HEK293 (cell line): ENCODE data around the gene VOPP1.

ENCODE experiments used
- CTCF ChIP-seq: fragments of 450-650 bp; formaldehyde crosslinking; IDR thresholded peaks from 2 replicates; pipeline ENCODE4 v1.5.1; 2016; ENCODE audit warnings: missing biosample characterization, missing genetic modification characterization
- PATZ1 ChIP-seq: fragments of 450-650 bp; formaldehyde crosslinking; IDR thresholded peaks from 2 replicates; pipeline ENCODE4 v1.5.1; 2016; ENCODE audit warnings: missing biosample characterization, missing genetic modification characterization
- PBX3 ChIP-seq: sonication (generic); formaldehyde crosslinking; IDR thresholded peaks from 2 replicates; pipeline ENCODE4 v1.8.1; 2022; ENCODE audit warnings: mild to moderate bottlenecking, moderate library complexity, missing genetic modification reagents
- PRDM10 ChIP-seq: fragments of 450-650 bp; formaldehyde crosslinking; IDR thresholded peaks from 2 replicates; pipeline ENCODE4 v1.5.1; 2016; ENCODE audit warnings: missing biosample characterization, missing genetic modification characterization
- YY1 ChIP-seq: fragments of 450-650 bp; formaldehyde crosslinking; IDR thresholded peaks from 2 replicates; pipeline ENCODE4 v1.5.1; 2018; ENCODE audit warnings: missing biosample characterization, missing genetic modification characterization
- ZBTB17 ChIP-seq: fragments of 450-650 bp; formaldehyde crosslinking; IDR thresholded peaks from 2 replicates; pipeline ENCODE4 v1.5.1; 2016; ENCODE audit warnings: missing biosample characterization, missing genetic modification characterization
- ZEB2 ChIP-seq: fragments of 450-650 bp; formaldehyde crosslinking; IDR thresholded peaks from 2 replicates; pipeline ENCODE4 v1.5.1; 2016; ENCODE audit warnings: missing biosample characterization, missing genetic modification characterization
- ZNF121 ChIP-seq: fragments of 450-650 bp; formaldehyde crosslinking; IDR thresholded peaks from 2 replicates; pipeline ENCODE4 v1.5.1; 2016; ENCODE audit warnings: missing biosample characterization, missing genetic modification characterization
- ZNF132 ChIP-seq: fragments of 450-650 bp; formaldehyde crosslinking; IDR thresholded peaks from 2 replicates; pipeline ENCODE4 v1.5.1; 2017; ENCODE audit warnings: missing biosample characterization, missing genetic modification characterization, borderline replicate concordance
- ZNF292 ChIP-seq: fragments of 450-650 bp; formaldehyde crosslinking; IDR thresholded peaks from 2 replicates; pipeline ENCODE4 v1.5.1; 2016; ENCODE audit warnings: low read depth, missing biosample characterization, missing genetic modification characterization, borderline replicate concordance
- ZNF580 ChIP-seq: fragments of 450-650 bp; formaldehyde crosslinking; IDR thresholded peaks from 2 replicates; pipeline ENCODE4 v1.5.1; 2016; ENCODE audit warnings: missing biosample characterization, missing genetic modification characterization
- ZNF629 ChIP-seq: fragments of 450-650 bp; formaldehyde crosslinking; IDR thresholded peaks from 2 replicates; pipeline ENCODE4 v1.5.1; 2017; ENCODE audit warnings: missing biosample characterization, missing genetic modification characterization
- ZNF645 ChIP-seq: fragments of 450-650 bp; formaldehyde crosslinking; IDR thresholded peaks from 2 replicates; pipeline ENCODE4; 2016; ENCODE audit warnings: missing biosample characterization, missing genetic modification characterization

- TF ChIP-seq ZNF121 (tag by site-specific recombination) (no peak), CTCF (no peak), PBX3 (CRISPR knock-in tag) (no peak), ZNF132 (tag by site-specific recombination) (no peak), YY1 (tag by site-specific recombination) (no peak), PRDM10 (tag by site-specific recombination) (no peak), ZNF292 (tag by site-specific recombination) (no peak), ZNF580 (no peak), ZBTB17 (tag by site-specific recombination) (no peak), ZNF645 (no peak), ZEB2 (tag by site-specific recombination) (no peak), PATZ1 (no peak), ZNF629 (no peak)
Measured at GRCh38 chr7:55523366-55523765, 48.9 kb downstream of the VOPP1 start.
